Astrocyte (in vitro differentiated cells and primary cell): ENCODE data around the gene APBB1. TPM values are rescaled to one million over a fixed set of nuclear protein-coding genes. Genes with fewer than 3 reads are reported as not detected.

Experiments used
- DNase-seq: peaks from one replicate; pipeline ENCODE4 v3.0.0-alpha.2; 2010; ENCODE audit warnings: low read depth
- FAIRE-seq: peaks from 2 replicates; lab custom pipeline; 2011; peaks lifted over from hg19 to GRCh38; lab: Jason Lieb, UNC
- H2AFZ ChIP-seq: 2 replicates; pipeline ENCODE4 v1.6.0; 2012; ENCODE audit warnings: low read depth, low read length, inconsistent platforms
- H3K27ac ChIP-seq: 2 replicates; pipeline ENCODE4 v1.5.1; 2011; ENCODE audit warnings: low read depth, low read length, inconsistent platforms
- H3K27me3 ChIP-seq: 2 replicates; pipeline ENCODE4 v1.6.0; 2011; ENCODE audit warnings: low read length, inconsistent platforms; ENCODE audit not compliant: insufficient read depth
- H3K36me3 ChIP-seq: 2 replicates; pipeline ENCODE4 v1.5.1; 2011; ENCODE audit warnings: low read length, inconsistent platforms; ENCODE audit not compliant: insufficient read depth
- H3K4me1 ChIP-seq: 2 replicates; pipeline ENCODE4 v1.5.1; 2011; ENCODE audit warnings: low read length, inconsistent platforms; ENCODE audit not compliant: insufficient read depth
- H3K4me2 ChIP-seq: 2 replicates; pipeline ENCODE4 v1.6.0; 2012; ENCODE audit warnings: low read length, inconsistent platforms
- H3K4me3 ChIP-seq: 2 replicates; pipeline ENCODE4 v1.5.1; 2011; ENCODE audit warnings: low read depth, mild to moderate bottlenecking, low read length, inconsistent platforms; ENCODE audit not compliant: insufficient read depth
- H3K79me2 ChIP-seq: 2 replicates; pipeline ENCODE4 v1.6.0; 2012; ENCODE audit warnings: mild to moderate bottlenecking, low read length, inconsistent platforms; ENCODE audit not compliant: insufficient read depth
- H3K9ac ChIP-seq: 2 replicates; pipeline ENCODE4 v1.6.0; 2012; ENCODE audit warnings: mild to moderate bottlenecking, low read length, inconsistent platforms
- H3K9me3 ChIP-seq: 2 replicates; pipeline ENCODE4 v1.5.1; 2012; ENCODE audit warnings: low read depth, mild to moderate bottlenecking, low read length, inconsistent platforms; ENCODE audit not compliant: insufficient read depth
- H4K20me1 ChIP-seq: 2 replicates; pipeline ENCODE4 v1.6.0; 2012; ENCODE audit warnings: low read length, inconsistent platforms; ENCODE audit not compliant: insufficient read depth
- H3K27ac Mint-ChIP-seq: one replicate; pipeline ENCODE4 v1.8.0; 2021; ENCODE audit warnings: mild to moderate bottlenecking, mixed read lengths; ENCODE audit not compliant: unreplicated experiment
- H3K27me3 Mint-ChIP-seq: one replicate; pipeline ENCODE4 v1.8.0; 2021; ENCODE audit warnings: low read depth, mixed read lengths; ENCODE audit not compliant: unreplicated experiment
- H3K36me3 Mint-ChIP-seq: one replicate; pipeline ENCODE4 v1.8.0; 2021; ENCODE audit warnings: low read depth, mixed read lengths; ENCODE audit not compliant: unreplicated experiment
- H3K4me1 Mint-ChIP-seq: one replicate; pipeline ENCODE4 v1.8.0; 2021; ENCODE audit warnings: low read depth, mixed read lengths; ENCODE audit not compliant: unreplicated experiment
- H3K4me3 Mint-ChIP-seq: one replicate; pipeline ENCODE4 v1.8.0; 2021; ENCODE audit warnings: mild to moderate bottlenecking, moderate library complexity, mixed read lengths; ENCODE audit not compliant: unreplicated experiment
- H3K9me3 Mint-ChIP-seq: one replicate; pipeline ENCODE4 v1.8.0; 2021; ENCODE audit warnings: mild to moderate bottlenecking, mixed read lengths; ENCODE audit not compliant: unreplicated experiment
- EZH2 ChIP-seq: IDR thresholded peaks from 2 replicates; pipeline ENCODE4 v1.6.1; 2012; ENCODE audit warnings: mild to moderate bottlenecking, low read length, inconsistent platforms; ENCODE audit not compliant: insufficient read depth
- total RNA-seq: library from RNA; stranded (reverse); gene quantifications from 2 replicates; pipeline ENCODE4 v1.2.1, GENCODE V29; 2021
- TF ChIP-seq, protein P1 (sequence below): IDR thresholded peaks from 2 replicates; pipeline ENCODE4 v1.5.1; 2011; ENCODE audit warnings: low read depth, mild to moderate bottlenecking, inconsistent platforms, low read length, moderate library complexity; ENCODE audit not compliant: insufficient read depth

Gene APBB1
- total RNA-seq, 1 donor from 2014 or later: 36.3 TPM

DNA sequence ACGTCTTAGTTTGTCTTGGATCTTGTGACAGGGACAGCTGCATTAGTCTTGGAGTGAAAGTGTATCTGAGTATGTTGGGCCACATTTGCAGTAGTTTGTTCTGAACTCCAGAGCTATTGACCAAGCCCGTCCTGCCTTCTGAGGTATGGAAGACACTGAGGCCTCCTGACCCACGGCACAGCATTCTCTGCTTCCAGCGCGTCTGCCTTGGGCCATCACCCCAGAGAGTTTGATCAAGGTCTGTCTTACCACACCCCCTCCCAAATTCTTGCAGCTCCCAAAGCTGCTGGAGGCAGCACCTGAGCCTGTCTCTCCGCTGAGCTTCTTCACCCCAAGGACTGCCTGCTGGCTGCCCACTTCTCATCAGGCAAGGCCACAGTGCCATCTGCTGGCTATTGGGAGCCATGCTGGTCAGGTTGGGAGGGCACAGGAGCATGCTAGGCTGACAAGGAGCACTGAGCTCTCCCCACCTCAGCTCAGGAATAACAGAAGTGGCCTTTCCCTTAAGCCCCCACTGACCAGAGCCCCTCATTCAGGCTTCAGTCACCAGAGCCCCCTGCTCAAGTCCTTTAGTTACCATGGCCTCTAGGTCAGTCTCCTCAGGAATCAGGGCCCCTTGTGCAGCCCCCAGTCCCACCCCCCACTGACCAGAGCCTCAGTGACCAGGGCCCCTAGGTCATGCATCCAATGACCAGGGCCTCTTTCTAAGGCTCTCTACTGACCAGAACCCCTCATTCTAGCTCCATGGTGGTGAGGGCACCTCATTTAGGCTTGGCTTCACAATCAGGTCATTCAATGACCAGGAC, 55.8 kb downstream of the APBB1 start:
- Histone ChIP-seq H3K27me3 (peaks cover 2% of the 10 kb centered on the region), H2AFZ (no peak overlapping the region), H3K4me3 (no peak overlapping the region), H3K9ac (no peak overlapping the region), H3K27ac (no peak overlapping the region), H3K79me2 (no peaks in the 10 kb centered on the region), H3K36me3 (no peaks in the 10 kb centered on the region), H3K9me3 (no peaks in the 10 kb centered on the region), H3K4me2 (no peak overlapping the region), H4K20me1 (no peaks in the 10 kb centered on the region), H3K4me1 (no peaks in the 10 kb centered on the region)
- no peak overlapping the region for H3K27ac Mint-ChIP-seq
- no peaks in the 10 kb centered on the region for H3K9me3 Mint-ChIP-seq
- FAIRE-seq (peak; percentile 73), DNase-seq (peak; percentile 48)
- no peak overlapping the region for H3K4me3 Mint-ChIP-seq
- no peaks in the 10 kb centered on the region for H3K36me3 Mint-ChIP-seq
- H3K4me1 Mint-ChIP-seq: peaks cover 9% of the 10 kb centered on the region
- H3K27me3 Mint-ChIP-seq: no peaks in the 10 kb centered on the region
- TF ChIP-seq EZH2: no peak
- TF ChIP-seq, protein P1, sequence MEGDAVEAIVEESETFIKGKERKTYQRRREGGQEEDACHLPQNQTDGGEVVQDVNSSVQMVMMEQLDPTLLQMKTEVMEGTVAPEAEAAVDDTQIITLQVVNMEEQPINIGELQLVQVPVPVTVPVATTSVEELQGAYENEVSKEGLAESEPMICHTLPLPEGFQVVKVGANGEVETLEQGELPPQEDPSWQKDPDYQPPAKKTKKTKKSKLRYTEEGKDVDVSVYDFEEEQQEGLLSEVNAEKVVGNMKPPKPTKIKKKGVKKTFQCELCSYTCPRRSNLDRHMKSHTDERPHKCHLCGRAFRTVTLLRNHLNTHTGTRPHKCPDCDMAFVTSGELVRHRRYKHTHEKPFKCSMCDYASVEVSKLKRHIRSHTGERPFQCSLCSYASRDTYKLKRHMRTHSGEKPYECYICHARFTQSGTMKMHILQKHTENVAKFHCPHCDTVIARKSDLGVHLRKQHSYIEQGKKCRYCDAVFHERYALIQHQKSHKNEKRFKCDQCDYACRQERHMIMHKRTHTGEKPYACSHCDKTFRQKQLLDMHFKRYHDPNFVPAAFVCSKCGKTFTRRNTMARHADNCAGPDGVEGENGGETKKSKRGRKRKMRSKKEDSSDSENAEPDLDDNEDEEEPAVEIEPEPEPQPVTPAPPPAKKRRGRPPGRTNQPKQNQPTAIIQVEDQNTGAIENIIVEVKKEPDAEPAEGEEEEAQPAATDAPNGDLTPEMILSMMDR: peak; percentile 88

DNA sequence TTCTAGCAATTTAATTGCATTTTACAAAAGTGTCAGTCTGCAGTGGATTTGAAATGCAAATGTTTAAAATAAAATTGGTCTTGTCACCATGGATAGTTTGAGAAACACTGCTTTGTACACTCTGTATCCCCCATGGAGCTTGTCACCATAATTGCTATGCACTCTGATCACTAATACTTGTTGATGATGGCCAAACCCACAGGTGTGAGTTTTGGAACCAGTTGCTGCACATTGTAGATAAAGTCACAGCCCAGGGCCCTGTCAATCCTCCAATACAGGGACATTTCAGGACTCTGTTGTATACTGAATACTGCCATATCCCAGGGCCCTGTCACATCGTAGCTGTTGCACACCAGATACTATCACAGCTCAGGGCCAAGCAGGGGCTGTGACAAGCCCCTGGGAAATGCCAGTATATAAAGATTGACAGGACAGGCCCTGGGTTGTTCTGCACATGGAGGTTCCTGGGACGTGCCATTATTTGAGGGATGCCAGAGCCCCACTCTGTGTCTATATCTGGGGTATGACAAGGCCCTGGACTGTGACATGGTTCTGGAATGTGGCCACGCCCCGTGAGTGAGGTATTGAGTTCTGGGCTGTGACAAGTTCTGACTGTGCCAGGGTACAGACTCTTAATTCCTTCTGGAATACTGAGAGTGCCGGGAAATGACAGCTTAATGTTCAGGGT, 56.6 kb downstream of the APBB1 start:
- peaks cover 17% of the 10 kb centered on the region for H3K4me1 Mint-ChIP-seq
- H3K9ac ChIP-seq: no peak overlapping the region

More for the DNA sequence above, 56.6 kb downstream of the APBB1 start:
- Histone ChIP-seq H4K20me1 (no peaks in the 10 kb centered on the region), H3K4me3 (no peak overlapping the region), H3K79me2 (no peaks in the 10 kb centered on the region), H2AFZ (no peak overlapping the region), H3K36me3 (no peaks in the 10 kb centered on the region), H3K9me3 (no peaks in the 10 kb centered on the region), H3K27ac (no peak overlapping the region), H3K4me1 (peaks cover 7% of the 10 kb centered on the region), H3K4me2 (no peak overlapping the region), H3K27me3 (peaks cover 2% of the 10 kb centered on the region)
- no peak for TF ChIP-seq EZH2
- TF ChIP-seq, protein P1: no peak
- DNase-seq (no peak), FAIRE-seq (no peak)
- H3K4me3 Mint-ChIP-seq: no peak overlapping the region
- H3K36me3 Mint-ChIP-seq: no peaks in the 10 kb centered on the region
- no peaks in the 10 kb centered on the region for H3K9me3 Mint-ChIP-seq
- no peaks in the 10 kb centered on the region for H3K27me3 Mint-ChIP-seq
- H3K27ac Mint-ChIP-seq: no peak overlapping the region
